ENCODE measurements around the gene ATP11B. TPM values are rescaled to one million over a fixed set of nuclear protein-coding genes. Genes with fewer than 3 reads are reported as not detected.

ATP11B gene
- total RNA-seq, 1 donor from 2014 or later = 73.9 TPM

GRCh38 chr3:182921665-182922355 is 128.5 kb downstream of the ATP11B start:
- Mint-ChIP-seq H3K27me3 (ENCODE audit: low read depth) (no peaks in the 10 kb centered on the region), H3K36me3 (peaks cover 10% of the 10 kb centered on the region), H3K27ac (no peak overlapping the region), H3K4me3 (no peak overlapping the region), H3K9me3 (peaks cover 7% of the 10 kb centered on the region), H3K4me1 (peaks cover 9% of the 10 kb centered on the region)
- no peak for DNase-seq (ENCODE audit: low spot score in 2 of 2, unreplicated experiment in 2 of 2)
- TF ChIP-seq, protein P1, sequence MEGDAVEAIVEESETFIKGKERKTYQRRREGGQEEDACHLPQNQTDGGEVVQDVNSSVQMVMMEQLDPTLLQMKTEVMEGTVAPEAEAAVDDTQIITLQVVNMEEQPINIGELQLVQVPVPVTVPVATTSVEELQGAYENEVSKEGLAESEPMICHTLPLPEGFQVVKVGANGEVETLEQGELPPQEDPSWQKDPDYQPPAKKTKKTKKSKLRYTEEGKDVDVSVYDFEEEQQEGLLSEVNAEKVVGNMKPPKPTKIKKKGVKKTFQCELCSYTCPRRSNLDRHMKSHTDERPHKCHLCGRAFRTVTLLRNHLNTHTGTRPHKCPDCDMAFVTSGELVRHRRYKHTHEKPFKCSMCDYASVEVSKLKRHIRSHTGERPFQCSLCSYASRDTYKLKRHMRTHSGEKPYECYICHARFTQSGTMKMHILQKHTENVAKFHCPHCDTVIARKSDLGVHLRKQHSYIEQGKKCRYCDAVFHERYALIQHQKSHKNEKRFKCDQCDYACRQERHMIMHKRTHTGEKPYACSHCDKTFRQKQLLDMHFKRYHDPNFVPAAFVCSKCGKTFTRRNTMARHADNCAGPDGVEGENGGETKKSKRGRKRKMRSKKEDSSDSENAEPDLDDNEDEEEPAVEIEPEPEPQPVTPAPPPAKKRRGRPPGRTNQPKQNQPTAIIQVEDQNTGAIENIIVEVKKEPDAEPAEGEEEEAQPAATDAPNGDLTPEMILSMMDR (IDR thresholded peaks at IDR 0.05; ENCODE audit: unreplicated experiment) = no peak

- Mint-ChIP-seq H3K27me3 (ENCODE audit: low read depth) (no peaks in the 10 kb centered on the region), H3K4me3 (no peak overlapping the region), H3K9me3 (peaks cover 19% of the 10 kb centered on the region), H3K36me3 (peaks cover 14% of the 10 kb centered on the region), H3K27ac (no peak overlapping the region), H3K4me1 (peaks cover 7% of the 10 kb centered on the region)
- TF ChIP-seq, protein P1 (IDR thresholded peaks at IDR 0.05; ENCODE audit: unreplicated experiment) = no peak
- DNase-seq (ENCODE audit: low spot score in 2 of 2, unreplicated experiment in 2 of 2) = no peak
Observed at GRCh38 chr3:182925330-182925943, 132.1 kb downstream of the ATP11B start.

GRCh38 chr3:182925944-182926337 is 132.6 kb downstream of the ATP11B start:
- H3K4me3 Mint-ChIP-seq = no peak overlapping the region
- H3K4me1 Mint-ChIP-seq = peaks cover 2% of the 10 kb centered on the region
- peaks cover 19% of the 10 kb centered on the region for H3K9me3 Mint-ChIP-seq
- peaks cover 14% of the 10 kb centered on the region for H3K36me3 Mint-ChIP-seq
- no peak overlapping the region for H3K27ac Mint-ChIP-seq
- DNase-seq (ENCODE audit: low spot score in 2 of 2, unreplicated experiment in 2 of 2) = no peak
- no peaks in the 10 kb centered on the region for H3K27me3 Mint-ChIP-seq (ENCODE audit: low read depth)
- TF ChIP-seq, protein P1 (IDR thresholded peaks at IDR 0.05; ENCODE audit: unreplicated experiment) = no peak

GRCh38 chr3:182935803-182936202 is 142.5 kb downstream of the ATP11B start:
- no peak overlapping the region for H3K27ac Mint-ChIP-seq
- TF ChIP-seq, protein P1 (IDR thresholded peaks at IDR 0.05; ENCODE audit: unreplicated experiment) = no peak
- H3K9me3 Mint-ChIP-seq = peaks cover 19% of the 10 kb centered on the region
- H3K36me3 Mint-ChIP-seq = peaks cover 8% of the 10 kb centered on the region
- DNase-seq (ENCODE audit: low spot score in 2 of 2, unreplicated experiment in 2 of 2) = no peak
- no peak overlapping the region for H3K4me3 Mint-ChIP-seq
- no peaks in the 10 kb centered on the region for H3K27me3 Mint-ChIP-seq (ENCODE audit: low read depth)
- H3K4me1 Mint-ChIP-seq = peaks cover 9% of the 10 kb centered on the region

GRCh38 chr3:182936239-182936917 is 143.1 kb downstream of the ATP11B start:
- Mint-ChIP-seq H3K27ac (peak overlapping the region; percentile 67), H3K4me3 (no peak overlapping the region), H3K4me1 (peaks cover 9% of the 10 kb centered on the region), H3K36me3 (peaks cover 8% of the 10 kb centered on the region), H3K27me3 (ENCODE audit: low read depth) (no peaks in the 10 kb centered on the region), H3K9me3 (peaks cover 14% of the 10 kb centered on the region)
- TF ChIP-seq, protein P1 (IDR thresholded peaks at IDR 0.05; ENCODE audit: unreplicated experiment) = no peak
- DNase-seq (ENCODE audit: low spot score in 2 of 2, unreplicated experiment in 2 of 2) = no peak
